Measurements from ENCODE around the gene DRC7.
A peak's percentile ranks its signal among the peaks of the same experiment; 100 is the strongest.

Gene DRC7

GRCh38 chr16:57696240-57696639 lies 1.6 kb downstream of the DRC7 start:
- no peak for TF ChIP-seq CTCF (IDR thresholded peaks at IDR 0.05)
- H3K4me3 ChIP-seq: no peak overlapping the region
- H3K27ac ChIP-seq: no peak overlapping the region
- peak; percentile 35 for DNase-seq (ENCODE audit: low spot score)

GRCh38 chr16:57697896-57698537 lies 3.4 kb downstream of the DRC7 start:
- DNase-seq (ENCODE audit: low spot score): peak; percentile 62
- no peak overlapping the region for H3K27ac ChIP-seq
- no peak for TF ChIP-seq CTCF (IDR thresholded peaks at IDR 0.05)
- no peak overlapping the region for H3K4me3 ChIP-seq

- no peak for TF ChIP-seq CTCF (IDR thresholded peaks at IDR 0.05)
- H3K27ac ChIP-seq: no peak overlapping the region
- H3K4me3 ChIP-seq: no peak overlapping the region
- peak; percentile 36 for DNase-seq (ENCODE audit: low spot score)
These were observed 4.3 kb downstream of the DRC7 start for GRCh38 chr16:57698812-57699405.

GRCh38 chr16:57699481-57699880 lies 4.9 kb downstream of the DRC7 start:
- peak; percentile 61 for DNase-seq (ENCODE audit: low spot score)
- Histone ChIP-seq H3K27ac (no peak overlapping the region), H3K4me3 (no peak overlapping the region)
- TF ChIP-seq CTCF (IDR thresholded peaks at IDR 0.05): no peak

GRCh38 chr16:57699899-57700298 lies 5.3 kb downstream of the DRC7 start:
- Histone ChIP-seq H3K4me3 (no peak overlapping the region), H3K27ac (no peak overlapping the region)
- no peak for DNase-seq (ENCODE audit: low spot score)
- TF ChIP-seq CTCF (IDR thresholded peaks at IDR 0.05): no peak

- no peak for TF ChIP-seq CTCF (IDR thresholded peaks at IDR 0.05)
- DNase-seq (ENCODE audit: low spot score): peak; percentile 58
- no peak overlapping the region for H3K4me3 ChIP-seq
- H3K27ac ChIP-seq: no peak overlapping the region
These were observed 6.4 kb downstream of the DRC7 start for GRCh38 chr16:57700781-57701551.
